Measurements from ENCODE around the gene MBD3L1.

- TF ChIP-seq CTCF (IDR thresholded peaks at IDR 0.05) (no peak), POLR2A (IDR thresholded peaks at IDR 0.05) (no peak)
Observed at GRCh38 chr19:8846819-8847218, 14.6 kb downstream of the MBD3L1 start.
